DND-41 (cell line): Measurements from ENCODE around the gene NUP214.

Source experiments
- ATAC-seq: fragments of 200-7000 bp; cut with Tn5 transposase; 3 replicates; pipeline ENCODE4 v1.9.1; 2021; ENCODE audit warnings: low read depth; ENCODE audit not compliant: insufficient read depth
- DNase-seq: peaks from one replicate; pipeline ENCODE4 v3.0.0-alpha.2; 2020
- H2AFZ ChIP-seq: 2 replicates; pipeline ENCODE4 v1.6.0; 2012; ENCODE audit warnings: low read depth, low read length
- H3K27ac ChIP-seq: 2 replicates; pipeline ENCODE4 v1.5.1; 2012; ENCODE audit warnings: low read length, inconsistent platforms
- H3K27me3 ChIP-seq: fragments of 200-600 bp; sonication (generic); 2 replicates; pipeline ENCODE4 v1.6.0; 2012; ENCODE audit warnings: low read length, mild to moderate bottlenecking, inconsistent platforms; ENCODE audit not compliant: insufficient read depth, poor library complexity
- H3K36me3 ChIP-seq: 2 replicates; pipeline ENCODE4 v1.5.1; 2012; ENCODE audit warnings: low read length, inconsistent platforms; ENCODE audit not compliant: insufficient read depth
- H3K4me1 ChIP-seq: 2 replicates; pipeline ENCODE4 v1.5.1; 2012; ENCODE audit warnings: mild to moderate bottlenecking, low read length; ENCODE audit not compliant: insufficient read depth
- H3K4me2 ChIP-seq: 2 replicates; pipeline ENCODE4 v1.6.0; 2012; ENCODE audit warnings: mild to moderate bottlenecking, moderate library complexity, low read length, inconsistent platforms; ENCODE audit not compliant: insufficient read depth
- H3K4me3 ChIP-seq, 2 experiments: fragments of 200-600 bp in 1 of 2; shearing (Covaris generic) in 1 of 2; 2 replicates each; pipeline ENCODE4 v1.5.1; 2012 to 2016; ENCODE audit warnings: inconsistent platforms in 2 of 2, low read length in 2 of 2, mild to moderate bottlenecking in 2 of 2, low read depth in 1 of 2, moderate library complexity in 1 of 2
- H3K79me2 ChIP-seq: 2 replicates; pipeline ENCODE4 v1.6.0; 2012; ENCODE audit warnings: low read length, inconsistent platforms; ENCODE audit not compliant: insufficient read depth
- H3K9ac ChIP-seq: 2 replicates; pipeline ENCODE4 v1.6.0; 2012; ENCODE audit warnings: low read depth, mild to moderate bottlenecking, inconsistent platforms, low read length, moderate library complexity
- H3K9me3 ChIP-seq: 2 replicates; pipeline ENCODE4 v1.5.1; 2012; ENCODE audit warnings: low read length, moderate library complexity, mild to moderate bottlenecking, inconsistent platforms; ENCODE audit not compliant: insufficient read depth, severe bottlenecking
- H4K20me1 ChIP-seq: 2 replicates; pipeline ENCODE4 v1.6.0; 2012; ENCODE audit warnings: low read length; ENCODE audit not compliant: insufficient read depth
- CTCF ChIP-seq: IDR thresholded peaks from 2 replicates; pipeline ENCODE4 v1.5.1; 2012; ENCODE audit warnings: borderline replicate concordance, low read length, moderate library complexity, mild to moderate bottlenecking; ENCODE audit not compliant: poor library complexity, severe bottlenecking; ENCODE audit errors: extremely low read depth
- EZH2 ChIP-seq: IDR thresholded peaks from 3 replicates; pipeline ENCODE4 v1.6.1; 2012; ENCODE audit warnings: borderline replicate concordance, low read depth, mild to moderate bottlenecking, moderate library complexity, low read length, inconsistent platforms; ENCODE audit not compliant: severe bottlenecking

Gene NUP214

GRCh38 chr9:131279863-131280570 is 154.6 kb downstream of the NUP214 start:
- Histone ChIP-seq H3K27me3 (no peaks in the 10 kb centered on the region), H4K20me1 (no peaks in the 10 kb centered on the region), H2AFZ (no peak overlapping the region), H3K9ac (no peak overlapping the region), H3K4me1 (peaks cover 7% of the 10 kb centered on the region), H3K79me2 (peaks cover 25% of the 10 kb centered on the region), H3K4me2 (no peak overlapping the region), H3K27ac (no peak overlapping the region), H3K36me3 (peaks cover 7% of the 10 kb centered on the region; the same call in 1 of the 2 replicates), H3K9me3 (no peaks in the 10 kb centered on the region), H3K4me3 (no peak overlapping the region)
- DNase-seq, result no peak
- TF ChIP-seq CTCF, result no peak
- no peak for ATAC-seq

- no peak for DNase-seq
- Histone ChIP-seq H3K27ac (no peak overlapping the region), H3K27me3 (no peaks in the 10 kb centered on the region), H3K4me3 (no peak overlapping the region), H3K36me3 (peaks cover 2% of the 10 kb centered on the region; the same call in 1 of the 2 replicates), H3K79me2 (peaks cover 19% of the 10 kb centered on the region), H3K9me3 (no peaks in the 10 kb centered on the region), H3K9ac (no peak overlapping the region), H3K4me2 (no peak overlapping the region), H3K4me1 (peaks cover 7% of the 10 kb centered on the region), H2AFZ (no peak overlapping the region), H4K20me1 (no peaks in the 10 kb centered on the region)
- TF ChIP-seq EZH2 (no peak), CTCF (no peak)
- ATAC-seq, result no peak
Measured at GRCh38 chr9:131280660-131281059, 155.3 kb downstream of the NUP214 start.

- peaks cover 7% of the 10 kb centered on the region for H3K4me1 ChIP-seq
- no peak overlapping the region for H2AFZ ChIP-seq
- no peaks in the 10 kb centered on the region for H3K9me3 ChIP-seq
- peaks cover 12% of the 10 kb centered on the region for H3K79me2 ChIP-seq
- H4K20me1 ChIP-seq, result no peaks in the 10 kb centered on the region
- no peak overlapping the region for H3K4me3 ChIP-seq
- H3K27ac ChIP-seq, result no peak overlapping the region
- H3K36me3 ChIP-seq, result no peaks in the 10 kb centered on the region
- no peaks in the 10 kb centered on the region for H3K27me3 ChIP-seq
- no peak overlapping the region for H3K9ac ChIP-seq
- no peak for ATAC-seq
- H3K4me2 ChIP-seq, result no peak overlapping the region
- TF ChIP-seq EZH2 (no peak), CTCF (no peak)
- DNase-seq, result no peak
Measured at GRCh38 chr9:131281119-131281965, 156.0 kb downstream of the NUP214 start.
